ENCODE results near the gene PNMA6A.
"Not testable (repeated sequence)": the region's sequence is repeated elsewhere in the genome, so short reads cannot be mapped to it uniquely, and the experiment has no call there.

Gene PNMA6A

DNA sequence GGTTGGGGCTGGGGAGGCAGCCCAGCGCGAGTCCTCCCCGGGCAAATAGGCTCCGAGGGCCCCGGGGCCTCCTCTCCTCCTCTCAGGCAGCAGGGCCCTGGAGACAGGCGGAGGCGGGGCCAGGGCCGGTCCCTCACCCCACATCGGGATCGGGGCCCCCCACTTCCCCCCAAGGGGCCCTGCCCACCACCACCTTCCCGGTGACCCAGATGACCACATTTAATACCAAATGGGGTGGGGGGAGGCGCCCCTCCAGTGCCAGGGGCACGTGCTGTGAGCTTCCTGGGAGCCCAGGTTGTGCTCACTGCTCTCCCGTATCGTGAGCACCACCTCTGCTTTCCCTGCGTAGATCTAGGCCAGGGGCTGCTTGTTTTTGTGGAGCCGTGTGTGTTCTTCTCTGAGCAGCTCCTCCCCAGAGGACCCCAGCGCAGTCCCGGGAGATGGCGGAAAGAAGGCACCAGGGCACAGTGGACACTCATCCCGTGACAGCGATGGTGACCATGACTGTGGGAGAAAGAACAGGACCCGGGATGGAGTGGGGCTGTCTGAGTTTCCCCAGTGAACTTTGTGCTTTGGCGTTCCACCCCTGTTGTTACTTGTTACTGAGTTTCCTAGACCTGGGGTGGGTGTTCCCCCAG lies 2.1 kb downstream of the PNMA6A start:
- no peak overlapping the region for H3K4me3 ChIP-seq (ENCODE audit: low read length)
- DNase-seq (ENCODE audit: low read depth, low spot score), result no peak

DNA sequence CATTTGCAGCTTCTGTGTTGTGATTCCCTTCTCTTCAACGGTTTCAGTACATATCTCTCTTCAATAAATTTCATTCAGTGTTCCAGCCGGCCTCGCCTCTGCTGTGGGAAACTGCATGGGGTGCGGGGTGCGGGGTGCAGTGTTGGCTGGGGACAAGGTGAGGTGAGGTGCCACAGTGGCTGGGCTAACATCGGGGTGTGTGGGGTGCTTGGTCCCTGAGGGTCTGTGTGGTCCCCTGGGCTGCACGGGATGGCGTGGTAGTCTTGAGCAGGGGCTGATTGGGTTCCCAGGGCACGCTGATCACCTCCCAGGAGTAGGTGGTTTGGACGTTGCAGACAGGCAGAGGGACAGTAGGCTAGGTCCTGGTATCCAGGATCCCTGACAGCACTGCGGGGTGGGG lies 2.7 kb downstream of the PNMA6A start:
- H3K4me3 ChIP-seq (ENCODE audit: low read length), result no peak overlapping the region
- DNase-seq (ENCODE audit: low read depth, low spot score), result no peak

DNA sequence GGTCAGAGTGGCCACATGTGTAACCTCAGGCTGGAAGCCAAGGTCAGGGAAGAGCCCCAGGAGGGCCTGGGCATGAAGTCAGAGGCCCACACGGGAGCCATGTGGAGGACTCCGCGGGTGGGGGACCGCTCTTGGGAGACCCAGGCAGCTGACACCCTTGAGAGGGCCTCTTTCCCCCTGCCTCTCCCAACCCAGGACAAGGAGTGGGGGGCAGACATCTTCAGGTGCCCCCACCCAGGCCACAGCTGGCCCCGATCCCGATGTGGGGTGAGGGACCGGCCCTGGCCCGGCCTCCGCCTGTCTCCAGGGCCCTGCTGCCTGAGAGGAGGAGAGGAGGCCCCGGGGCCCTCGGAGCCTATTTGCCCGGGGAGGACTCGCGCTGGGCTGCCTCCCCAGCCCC lies 3.1 kb downstream of the PNMA6A start:
- H3K4me3 ChIP-seq (ENCODE audit: low read length), result no peak overlapping the region
- DNase-seq (ENCODE audit: low read depth, low spot score), result no peak

DNA sequence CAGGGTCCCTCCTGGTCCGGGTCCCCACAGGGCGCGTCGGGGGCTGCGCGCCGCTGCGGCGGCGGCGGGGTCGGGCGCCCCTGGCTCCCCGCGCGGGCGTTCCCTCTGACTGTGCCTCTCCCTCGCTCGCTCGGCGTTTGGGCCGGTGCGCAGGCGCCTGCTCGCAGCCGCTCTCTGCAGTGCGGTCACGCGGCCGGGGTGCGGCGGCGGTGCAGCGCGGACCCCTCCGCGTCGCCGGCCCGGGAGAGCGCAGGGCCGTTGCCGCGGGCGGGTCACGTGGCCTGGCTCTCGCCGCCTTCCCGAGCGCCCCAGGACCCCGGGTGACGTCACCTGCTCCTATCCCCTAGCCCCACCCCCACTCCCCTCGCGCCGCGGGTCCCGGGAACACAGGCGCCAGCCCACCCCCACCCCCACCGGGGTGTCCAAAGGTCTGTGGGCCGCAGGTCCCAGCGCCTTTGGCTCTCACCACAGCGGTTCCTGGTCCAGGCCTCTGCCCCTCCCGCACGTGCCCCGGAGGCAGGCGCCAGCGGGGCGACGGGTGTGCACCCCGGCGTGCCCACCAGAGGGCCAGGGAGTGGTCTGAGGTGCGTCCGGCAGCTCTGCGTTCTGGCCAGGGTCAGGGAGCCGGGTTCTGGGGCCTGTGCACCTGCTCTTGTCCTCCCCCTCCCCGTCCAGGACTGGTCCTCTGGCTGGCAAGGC lies 5.3 kb downstream of the PNMA6A start:
- H3K4me3 ChIP-seq (ENCODE audit: low read length); DNase-seq (ENCODE audit: low read depth, low spot score): not testable (repeated sequence)

DNA sequence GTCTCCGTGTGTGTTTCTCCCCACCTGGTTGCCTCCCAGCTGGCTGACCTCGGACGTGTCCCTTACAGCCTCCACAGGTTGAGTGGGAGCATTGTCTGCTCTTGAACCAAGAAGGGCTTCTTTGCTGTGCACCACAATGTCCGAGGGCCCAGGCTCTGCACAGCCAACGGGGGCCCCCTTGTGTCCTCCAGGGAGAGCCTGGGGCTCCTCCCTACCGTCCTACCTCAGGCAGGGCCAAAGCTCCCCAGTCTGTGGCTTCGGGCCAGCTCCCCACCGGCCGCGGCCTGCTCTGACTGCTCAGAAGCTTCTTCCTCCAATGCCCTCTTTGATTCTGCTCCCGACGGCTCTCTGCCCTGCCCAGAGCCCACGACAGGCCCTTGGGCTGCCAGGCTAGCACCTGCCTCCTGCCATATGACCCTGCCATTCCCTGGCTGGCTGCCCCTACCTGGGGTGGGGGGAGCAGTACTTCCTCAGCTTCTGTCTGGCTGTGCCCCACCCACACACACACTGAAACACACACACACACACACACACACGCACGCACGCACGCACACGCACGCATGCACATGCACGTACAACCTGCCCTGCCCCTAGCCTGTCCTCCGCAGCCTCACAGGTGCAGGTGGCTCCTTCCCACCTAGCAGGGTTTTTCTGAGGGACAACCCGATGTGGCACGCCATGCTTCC lies 11.1 kb downstream of the PNMA6A start:
- H3K4me3 ChIP-seq (ENCODE audit: low read length); DNase-seq (ENCODE audit: low read depth, low spot score): not testable (repeated sequence)

DNA sequence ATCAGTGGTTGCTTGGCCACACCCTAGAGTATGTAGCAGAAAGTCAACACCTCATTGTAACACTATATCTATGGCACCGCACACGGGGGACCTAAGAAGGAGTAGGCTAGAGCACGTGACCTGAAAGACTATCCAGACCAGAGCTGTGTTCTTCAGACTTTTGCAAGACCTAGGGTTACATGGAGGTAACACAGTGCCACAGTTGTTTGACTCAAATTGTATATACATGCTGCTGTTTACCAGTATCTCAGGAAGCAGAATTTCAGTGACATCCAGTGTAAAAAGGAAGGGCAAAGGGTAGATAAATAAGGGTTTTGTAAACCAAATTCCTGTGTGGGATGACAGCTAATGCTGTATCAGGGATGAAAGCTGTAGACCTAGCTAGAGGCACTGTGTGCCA lies 30.2 kb downstream of the PNMA6A start:
- no peak overlapping the region for H3K4me3 ChIP-seq (ENCODE audit: low read length)
- no peak for DNase-seq (ENCODE audit: low read depth, low spot score)

DNA sequence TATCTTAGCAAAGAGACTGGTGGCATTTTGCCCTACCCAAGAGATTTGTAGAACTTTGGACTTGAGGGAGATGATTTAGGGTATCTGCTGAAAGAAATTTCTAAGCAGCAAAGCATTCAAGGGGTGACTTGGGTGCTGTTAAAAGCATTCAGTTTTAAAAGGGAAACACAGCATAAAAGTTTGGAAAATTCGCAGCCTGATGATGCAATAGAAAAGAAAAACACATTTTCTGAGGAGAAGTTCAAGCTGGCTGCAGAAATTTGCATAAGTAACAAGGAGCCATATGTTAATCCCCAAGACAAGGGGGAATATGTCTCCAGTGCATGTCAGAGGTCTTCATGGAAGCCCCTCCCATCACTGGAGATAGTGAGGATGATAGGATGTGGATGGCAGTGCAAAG lies 32.7 kb downstream of the PNMA6A start:
- not testable (repeated sequence) for DNase-seq (ENCODE audit: low read depth, low spot score); H3K4me3 ChIP-seq (ENCODE audit: low read length)

DNA sequence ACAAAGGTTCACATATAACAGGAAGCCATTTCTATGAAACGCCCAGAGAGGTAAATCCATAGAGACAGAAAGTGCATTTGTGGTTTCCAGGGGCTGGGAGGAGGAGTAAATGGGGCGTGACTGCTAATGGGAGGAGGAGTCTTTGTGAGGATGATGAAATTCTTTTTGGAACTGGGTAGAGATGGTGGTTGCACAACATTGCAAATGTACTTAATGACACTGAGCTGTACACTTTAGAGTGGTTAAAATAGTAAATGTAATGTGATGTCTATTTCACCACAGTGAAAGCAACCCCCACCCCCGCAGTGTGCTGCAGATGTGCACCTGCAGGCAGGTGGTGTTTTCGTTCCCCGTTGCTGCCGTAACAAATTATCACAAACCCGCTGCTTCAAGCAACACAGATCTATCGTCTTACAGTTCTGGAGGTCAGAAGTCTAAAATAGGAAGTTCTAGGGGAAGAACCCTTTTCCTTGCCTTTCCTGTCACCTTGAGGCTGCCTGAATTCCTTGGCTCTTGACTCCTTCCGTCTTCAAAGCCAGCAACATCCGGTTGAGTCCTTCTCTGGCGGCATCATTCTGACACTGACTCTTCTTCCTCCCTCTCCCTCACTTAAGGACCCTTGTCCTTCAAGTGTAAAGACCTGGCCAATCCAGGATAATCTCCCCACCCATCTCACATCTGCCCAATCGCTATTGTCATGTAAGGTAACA lies 34.0 kb downstream of the PNMA6A start:
- H3K4me3 ChIP-seq (ENCODE audit: low read length); DNase-seq (ENCODE audit: low read depth, low spot score): not testable (repeated sequence)

DNA sequence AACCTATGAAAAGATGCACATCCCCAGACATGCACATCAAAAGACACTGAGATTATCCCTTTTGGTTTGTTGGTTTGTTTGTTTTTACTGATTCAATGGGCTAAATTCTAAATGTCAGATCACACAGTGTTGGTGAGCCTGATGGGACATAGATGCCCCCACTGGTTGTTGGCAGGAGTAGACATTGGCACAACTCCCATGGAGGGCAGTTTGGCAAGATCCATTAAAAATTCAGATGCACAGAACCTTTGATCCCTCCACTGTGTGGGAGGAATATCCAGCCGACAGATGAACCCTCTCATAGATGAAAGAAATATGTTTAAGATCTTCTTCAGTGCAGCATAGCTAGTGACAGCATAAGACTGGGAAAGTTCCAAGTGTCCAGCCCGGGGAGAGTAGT lies 38.5 kb downstream of the PNMA6A start:
- not testable (repeated sequence) for H3K4me3 ChIP-seq (ENCODE audit: low read length); DNase-seq (ENCODE audit: low read depth, low spot score)

DNA sequence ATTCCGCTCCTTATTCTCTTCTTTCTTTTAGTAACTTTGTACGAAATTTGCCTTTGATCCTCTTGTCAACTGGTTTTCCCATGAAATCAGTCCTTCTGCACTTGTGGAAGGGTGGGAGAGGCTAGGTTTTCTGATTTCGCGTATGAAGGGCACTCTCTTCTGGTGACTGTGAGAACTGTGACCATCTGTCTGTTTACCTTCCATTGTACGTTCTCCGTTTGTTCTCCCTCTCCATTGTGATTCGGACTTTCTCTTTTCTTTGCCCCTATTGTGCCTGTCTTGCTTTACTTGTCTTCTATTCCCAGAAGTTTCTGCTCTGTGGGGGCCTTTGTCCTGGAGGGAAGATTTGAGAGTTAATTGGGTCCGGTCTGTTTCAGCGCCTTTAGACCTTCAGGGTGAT lies 41.6 kb downstream of the PNMA6A start:
- DNase-seq (ENCODE audit: low read depth, low spot score); H3K4me3 ChIP-seq (ENCODE audit: low read length): not testable (repeated sequence)

DNA sequence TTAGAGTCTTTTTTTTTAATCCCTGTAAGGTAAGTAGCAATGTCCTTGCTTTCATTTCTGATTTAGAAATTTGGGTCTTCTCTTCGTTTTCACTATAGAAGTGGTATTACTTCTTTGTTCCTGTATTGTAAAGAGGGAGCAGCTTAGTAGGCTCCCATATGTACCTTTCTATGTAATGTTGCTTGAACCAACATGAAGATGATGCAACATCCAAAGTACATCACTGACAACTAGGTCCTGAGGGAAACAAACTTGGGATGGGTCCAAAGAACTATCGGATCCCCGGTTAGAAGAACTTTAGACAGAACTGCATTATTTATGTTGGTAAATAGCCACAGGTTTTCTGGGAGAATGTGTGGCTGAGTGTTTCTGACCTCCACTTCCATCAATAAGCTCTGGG lies 45.5 kb downstream of the PNMA6A start:
- not testable (repeated sequence) for DNase-seq (ENCODE audit: low read depth, low spot score)

DNA sequence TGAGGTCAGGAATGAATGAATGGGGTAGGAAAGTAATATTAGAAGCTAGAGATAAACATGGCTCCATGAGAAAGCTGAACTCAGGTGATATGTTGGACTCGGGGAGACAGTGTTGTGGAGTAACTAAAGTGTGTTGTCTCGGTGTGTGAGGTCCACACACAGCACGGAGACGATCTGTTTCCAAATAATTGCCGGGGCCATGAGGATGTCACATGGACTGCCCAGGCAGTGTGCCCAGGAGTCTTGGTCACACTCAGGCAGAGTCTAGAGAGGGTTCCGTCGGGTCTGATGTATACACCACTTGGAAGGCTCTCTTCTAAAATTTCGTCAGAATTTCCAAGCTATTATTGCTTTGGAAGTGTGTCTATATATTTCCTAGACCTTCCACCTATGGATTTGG lies 48.0 kb downstream of the PNMA6A start:
- not testable (repeated sequence) for H3K4me3 ChIP-seq (ENCODE audit: low read length); DNase-seq (ENCODE audit: low read depth, low spot score)

More for the DNA sequence above, 45.5 kb downstream of the PNMA6A start:
- not testable (repeated sequence) for H3K4me3 ChIP-seq (ENCODE audit: low read length)

DNA sequence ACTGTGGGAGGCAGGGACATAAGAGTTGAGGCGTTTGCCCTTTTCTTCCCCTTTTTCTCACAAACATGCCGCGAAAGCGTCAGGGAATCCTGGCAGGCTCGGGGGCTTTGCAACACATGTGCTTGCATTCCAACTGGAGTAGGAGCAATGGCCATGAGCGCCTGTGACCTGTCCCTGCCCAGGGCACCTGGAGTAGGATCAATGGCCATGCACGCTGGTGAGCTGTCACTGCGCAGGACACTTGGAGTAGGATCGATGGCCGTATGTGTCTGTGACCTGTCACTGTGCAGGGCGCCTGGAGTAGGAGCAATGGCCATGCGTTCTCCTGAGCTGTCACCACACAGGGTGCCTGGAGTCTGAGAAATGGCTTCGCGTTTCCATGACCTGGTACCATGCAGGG lies 51.2 kb downstream of the PNMA6A start:
- DNase-seq (ENCODE audit: low read depth, low spot score); H3K4me3 ChIP-seq (ENCODE audit: low read length): not testable (repeated sequence)

Data from Jurkat, Clone E6-1 (cell line).